ENCODE measurements around the gene CSTPP1. TPM values are rescaled to one million over a fixed set of nuclear protein-coding genes. Genes with fewer than 3 reads are reported as not detected.

The CSTPP1 gene
- total RNA-seq, 2 donors from 2014 or later = 35.8 to 63.6 TPM

GRCh38 chr11:47182380-47182779 is 245.8 kb downstream of the CSTPP1 start:
- H3K4me1 ChIP-seq = peaks cover 19% of the 10 kb centered on the region
- TF ChIP-seq CTCF (IDR thresholded peaks at IDR 0.05) = no peak
- no peak overlapping the region for H3K9ac ChIP-seq (ENCODE audit: low read depth in 2 of 2, low read length in 2 of 2)
- H3K27me3 ChIP-seq = peaks cover 13% of the 10 kb centered on the region
- H3K9me3 ChIP-seq = no peaks in the 10 kb centered on the region
- H3K4me3 ChIP-seq = no peak overlapping the region
- H3K27ac ChIP-seq = no peak overlapping the region
- DNase-seq = no peak
- no peaks in the 10 kb centered on the region for H3K36me3 ChIP-seq
- intact Hi-C loops (cut with DNase I) = no loop called here

- H3K4me1 ChIP-seq = peaks cover 12% of the 10 kb centered on the region
Observed at GRCh38 chr11:47183031-47183856, 246.7 kb downstream of the CSTPP1 start.

GRCh38 chr11:47183969-47184368 is 247.4 kb downstream of the CSTPP1 start:
- Histone ChIP-seq H3K27ac (no peak overlapping the region), H3K4me1 (peaks cover 12% of the 10 kb centered on the region), H3K36me3 (no peaks in the 10 kb centered on the region), H3K9ac (ENCODE audit: low read depth in 2 of 2, low read length in 2 of 2) (no peak overlapping the region), H3K4me3 (no peak overlapping the region), H3K27me3 (peaks cover 17% of the 10 kb centered on the region), H3K9me3 (no peaks in the 10 kb centered on the region)
- intact Hi-C loops (cut with DNase I) = no loop called here
- TF ChIP-seq CTCF (IDR thresholded peaks at IDR 0.05) = no peak
- DNase-seq = no peak

More at GRCh38 chr11:47183031-47183856, 246.7 kb downstream of the CSTPP1 start:
- Histone ChIP-seq H3K36me3 (no peaks in the 10 kb centered on the region), H3K27me3 (peaks cover 16% of the 10 kb centered on the region), H3K9ac (ENCODE audit: low read depth in 2 of 2, low read length in 2 of 2) (no peak overlapping the region), H3K4me3 (no peak overlapping the region), H3K9me3 (no peaks in the 10 kb centered on the region), H3K27ac (no peak overlapping the region)
- DNase-seq = no peak
- TF ChIP-seq CTCF (IDR thresholded peaks at IDR 0.05) = no peak
- intact Hi-C loops (cut with DNase I) = no loop called here

GRCh38 chr11:47184711-47185304 is 248.2 kb downstream of the CSTPP1 start:
- no peak for DNase-seq
- Histone ChIP-seq H3K4me1 (peaks cover 12% of the 10 kb centered on the region), H3K27me3 (peaks cover 17% of the 10 kb centered on the region), H3K9me3 (no peaks in the 10 kb centered on the region), H3K4me3 (peak overlapping the region; percentile 75), H3K36me3 (no peaks in the 10 kb centered on the region), H3K9ac (ENCODE audit: low read depth in 2 of 2, low read length in 2 of 2) (peak overlapping the region; percentile 34 to 76), H3K27ac (no peak overlapping the region)
- no peak for TF ChIP-seq CTCF (IDR thresholded peaks at IDR 0.05)
- intact Hi-C loops (cut with DNase I) = no loop called here

GRCh38 chr11:47185305-47186075 is 248.9 kb downstream of the CSTPP1 start:
- no peaks in the 10 kb centered on the region for H3K36me3 ChIP-seq
- peak overlapping the region; percentile 63 to 76 for H3K9ac ChIP-seq (ENCODE audit: low read depth in 2 of 2, low read length in 2 of 2)
- peak overlapping the region; percentile 53 for H3K27ac ChIP-seq
- H3K4me1 ChIP-seq = peaks cover 12% of the 10 kb centered on the region
- DNase-seq = no peak
- no peak for TF ChIP-seq CTCF (IDR thresholded peaks at IDR 0.05)
- intact Hi-C loops (cut with DNase I) = no loop called here
- H3K4me3 ChIP-seq = peak overlapping the region; percentile 75
- H3K9me3 ChIP-seq = no peaks in the 10 kb centered on the region
- peaks cover 17% of the 10 kb centered on the region for H3K27me3 ChIP-seq
